ENCODE results near the gene INPP4A.

Gene INPP4A

DNA sequence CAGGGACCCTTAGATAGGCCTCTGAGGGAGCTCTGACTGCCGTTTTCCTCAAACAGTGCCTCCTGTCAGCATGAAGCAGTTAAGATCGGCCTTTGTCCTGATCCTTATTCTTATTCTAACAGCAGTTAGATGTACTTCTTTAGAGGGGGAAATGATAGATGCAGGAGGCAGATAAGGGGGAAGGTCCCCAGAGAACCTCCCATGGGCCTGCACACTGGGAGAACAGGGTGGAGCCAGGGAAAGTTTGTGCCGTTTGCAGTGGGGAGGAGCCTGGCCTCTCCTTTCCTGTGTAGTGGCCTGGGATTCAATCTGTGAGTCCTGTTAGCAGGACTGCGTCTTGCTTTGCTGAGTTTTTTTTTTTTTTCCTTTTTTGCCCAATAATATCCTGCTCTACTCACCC is 7.9 kb upstream of the INPP4A start:
- DNase-seq (ENCODE audit: low spot score) = no peak

DNA sequence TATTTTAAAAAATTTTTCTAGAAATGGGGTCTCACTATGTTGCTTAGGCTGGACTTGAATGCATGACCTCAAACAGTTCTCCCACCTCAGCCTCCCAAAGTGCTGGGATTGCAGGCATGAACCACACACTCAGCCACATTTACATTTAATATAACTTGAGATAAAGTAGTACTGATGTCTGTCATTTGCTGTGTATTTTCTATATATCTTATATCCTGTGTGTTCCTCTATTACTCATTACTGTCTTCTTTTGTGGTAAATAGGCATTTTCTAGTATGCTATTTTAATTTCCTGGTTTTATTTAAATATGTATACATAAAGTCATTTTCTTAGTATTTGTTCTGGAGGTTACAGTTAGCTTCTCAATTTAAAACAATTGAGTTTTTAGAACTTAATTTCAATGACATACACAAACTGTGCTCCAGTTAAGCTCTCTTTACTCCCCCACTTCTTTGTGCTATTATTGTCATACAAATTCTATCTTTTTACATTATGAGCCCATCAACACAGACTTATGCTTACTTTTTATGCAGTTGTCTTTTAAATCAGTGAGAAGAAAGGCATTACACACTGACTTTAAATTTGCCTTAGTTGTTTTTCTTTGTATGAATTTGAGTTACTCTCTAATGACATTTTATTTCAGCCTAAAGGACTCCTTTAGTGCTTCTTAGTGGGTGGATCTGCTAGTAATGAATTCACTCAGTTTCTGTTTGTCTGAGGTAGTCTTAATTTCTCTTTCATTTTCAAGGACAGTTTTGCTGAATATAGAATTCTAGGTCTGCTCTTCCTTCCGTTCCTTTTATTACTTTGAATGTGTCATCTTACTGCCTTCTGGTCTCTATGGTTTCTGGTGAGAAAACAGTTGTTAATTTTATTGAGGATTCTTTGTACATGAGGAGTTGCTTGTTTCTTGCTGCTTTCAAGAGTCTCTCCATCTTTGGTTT is 6.2 kb upstream of the INPP4A start:
- no peak for DNase-seq (ENCODE audit: low spot score)

DNA sequence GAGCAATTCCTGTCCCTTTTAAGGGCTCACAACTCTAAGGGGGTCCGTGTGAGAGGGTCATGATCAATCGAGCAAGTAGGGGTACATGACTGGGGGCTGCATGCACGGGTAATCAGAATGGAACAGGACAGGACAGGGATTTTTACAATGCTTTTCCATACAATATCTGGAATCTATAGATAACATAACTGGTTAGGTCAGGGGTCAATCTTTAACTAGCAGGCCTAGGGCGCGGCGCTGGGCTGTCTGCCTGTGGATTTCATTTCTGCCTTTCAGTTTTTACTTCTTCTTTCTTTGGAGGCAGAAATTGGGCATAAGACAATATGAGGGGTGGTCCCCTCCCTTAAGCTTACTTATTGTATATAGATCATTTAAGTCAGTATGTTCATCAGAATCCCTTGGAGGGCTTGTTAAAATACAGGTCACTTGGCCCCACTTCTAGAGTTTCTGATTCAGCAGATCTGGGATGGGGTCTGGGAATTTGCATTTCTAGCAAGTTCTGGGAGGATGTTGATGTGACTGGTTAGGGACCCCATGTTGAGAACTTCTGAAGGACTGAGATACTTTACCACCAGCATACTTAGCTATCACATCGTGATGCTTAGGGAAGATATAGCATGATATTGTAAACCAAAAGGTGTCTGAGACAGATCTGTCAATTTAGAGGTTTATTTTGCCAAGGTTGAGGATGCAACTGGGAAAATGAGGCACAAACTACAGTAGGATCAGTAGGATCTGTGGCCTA is 2.8 kb upstream of the INPP4A start:
- no peak for DNase-seq (ENCODE audit: low spot score)

DNA sequence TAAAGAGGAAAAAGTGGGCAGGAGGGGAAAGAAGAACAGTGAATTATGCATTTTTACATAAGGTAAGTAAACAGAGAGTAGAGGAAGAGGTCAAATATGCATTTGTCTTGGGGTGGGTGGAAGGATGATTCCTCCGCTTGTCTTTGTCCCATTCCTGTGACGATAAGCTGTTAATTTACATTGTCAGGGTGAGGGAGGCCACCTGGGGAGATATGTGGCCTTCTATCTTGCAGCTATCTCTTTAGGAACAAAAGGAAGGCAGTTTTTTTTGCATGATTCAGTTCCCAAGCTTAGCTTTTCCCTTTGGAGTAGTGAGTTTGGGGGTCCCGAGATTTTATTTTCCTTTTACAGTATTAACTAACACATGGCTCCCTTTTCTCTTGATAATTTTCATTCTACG is 2.2 kb upstream of the INPP4A start:
- no peak for DNase-seq (ENCODE audit: low spot score)

DNA sequence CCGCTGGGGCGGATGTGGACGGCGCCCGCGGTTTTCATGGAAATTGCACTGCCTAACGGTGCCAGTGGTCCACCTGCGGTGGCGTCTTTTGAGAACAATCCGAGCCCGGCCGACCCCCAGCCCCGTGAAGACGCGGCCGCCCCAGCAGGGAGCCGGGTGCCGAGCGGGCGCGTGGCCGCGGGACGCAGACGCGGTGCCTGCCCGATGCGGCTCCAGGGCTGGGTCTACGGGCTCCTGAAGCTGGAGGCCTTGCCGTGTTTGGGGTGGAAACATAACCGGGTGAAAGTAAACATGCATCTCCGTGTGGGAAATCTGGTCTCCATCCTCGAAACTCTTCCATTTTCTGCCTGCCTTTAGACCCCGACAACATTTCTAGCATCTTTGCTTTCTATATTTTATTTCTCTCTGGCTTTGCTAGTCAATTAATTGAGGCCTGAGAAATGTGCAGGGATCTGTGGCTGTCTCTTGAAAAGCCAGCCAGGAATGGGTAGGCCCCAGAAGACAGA is 572 bp downstream of the INPP4A start:
- DNase-seq (ENCODE audit: low spot score) = no peak

DNA sequence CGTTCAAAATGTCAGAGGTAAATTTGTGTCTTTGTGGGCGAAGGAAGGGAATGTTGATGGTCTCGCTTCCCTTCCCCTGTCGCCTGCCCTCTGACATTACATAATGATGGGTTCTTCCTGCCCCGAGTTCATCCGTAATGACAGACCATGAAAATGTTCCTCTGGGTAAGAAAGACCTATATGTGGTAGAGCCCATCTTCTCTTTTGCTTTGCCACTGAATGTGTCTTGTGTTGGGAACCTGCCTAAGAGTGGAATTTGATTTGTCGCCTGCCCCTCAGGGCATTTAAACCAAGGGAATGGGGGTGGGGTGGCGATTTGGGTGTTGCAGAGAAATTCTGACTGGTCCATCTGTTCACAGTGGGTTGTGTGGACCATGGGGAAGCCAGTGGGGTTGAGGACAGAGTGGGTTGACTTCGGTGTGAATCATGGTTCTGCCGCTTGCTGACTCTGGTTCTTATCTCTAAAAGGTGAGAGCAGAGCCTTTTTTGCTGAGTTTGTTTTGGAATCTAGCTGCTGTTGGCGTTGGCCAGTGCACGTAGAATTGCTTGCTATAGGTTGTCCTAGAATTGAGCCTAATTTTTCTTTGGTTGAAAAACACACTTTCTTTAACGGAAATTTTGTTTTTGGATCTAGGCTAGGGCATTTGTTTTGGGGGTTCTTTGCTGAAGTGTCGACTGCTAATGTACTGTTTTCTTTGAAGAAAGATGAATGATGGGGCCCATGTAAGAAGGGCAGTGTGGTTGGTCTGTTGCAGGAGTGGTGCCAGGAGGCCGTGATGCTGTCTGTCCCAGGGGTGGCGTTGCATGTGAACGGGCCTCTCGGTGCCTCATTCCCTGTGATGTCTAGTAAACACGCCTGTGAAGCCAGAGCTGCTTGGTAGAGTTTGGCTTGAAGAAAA is 1.3 kb downstream of the INPP4A start:
- no peak for DNase-seq (ENCODE audit: low spot score)

DNA sequence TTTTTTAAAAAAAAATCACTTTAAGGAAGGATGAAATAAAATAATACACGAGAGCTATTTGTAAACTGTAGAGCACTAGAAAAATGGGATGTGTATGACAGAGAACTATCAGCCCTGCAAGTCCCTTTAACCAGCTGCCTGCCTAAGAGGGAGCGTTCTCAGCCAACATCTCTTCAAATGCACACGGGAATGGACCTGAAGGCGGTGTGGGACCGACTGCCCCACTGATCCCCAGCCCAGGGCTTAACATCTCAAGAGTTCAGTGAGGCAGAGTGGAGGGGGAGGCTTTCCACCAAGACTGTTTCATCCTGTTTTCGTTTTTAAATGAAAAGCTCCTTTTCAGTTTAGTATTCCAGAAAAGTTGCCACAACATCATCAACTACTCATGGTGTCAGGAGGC is 2.2 kb downstream of the INPP4A start:
- DNase-seq (ENCODE audit: low spot score) = no peak

DNA sequence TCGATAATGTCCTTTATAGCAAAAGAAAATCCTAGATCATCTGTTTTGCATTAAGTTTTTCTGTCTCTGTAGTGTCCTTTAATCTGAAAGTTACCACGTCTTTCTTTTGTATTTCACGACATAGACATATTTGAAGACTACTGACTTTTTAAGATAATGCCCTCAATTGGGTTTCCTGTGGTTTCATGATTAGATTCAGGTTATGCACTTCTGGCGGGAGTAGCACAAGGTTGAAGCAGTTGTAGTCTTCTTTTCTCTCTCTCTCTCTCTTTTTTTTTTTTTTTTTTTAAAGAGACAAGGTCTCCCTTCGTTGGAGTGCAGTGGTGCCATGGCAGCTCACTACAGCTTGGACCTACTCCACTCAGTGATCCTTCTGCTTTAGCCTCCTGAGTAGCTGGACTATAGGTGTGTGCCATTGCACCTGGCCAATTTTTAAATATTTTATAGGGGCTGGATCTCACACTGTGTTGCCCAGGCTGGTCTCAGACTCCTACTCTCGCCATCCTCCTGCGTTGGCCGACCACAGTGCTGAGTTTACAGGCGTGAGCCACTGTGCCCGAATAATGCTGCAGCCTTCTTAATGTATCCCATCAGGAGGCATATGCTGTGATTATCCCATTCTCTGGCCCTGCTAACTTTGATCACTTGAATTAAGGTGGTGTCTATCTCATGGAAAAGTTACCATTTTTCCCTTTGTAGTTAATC is 3.9 kb downstream of the INPP4A start:
- DNase-seq (ENCODE audit: low spot score) = no peak

DNA sequence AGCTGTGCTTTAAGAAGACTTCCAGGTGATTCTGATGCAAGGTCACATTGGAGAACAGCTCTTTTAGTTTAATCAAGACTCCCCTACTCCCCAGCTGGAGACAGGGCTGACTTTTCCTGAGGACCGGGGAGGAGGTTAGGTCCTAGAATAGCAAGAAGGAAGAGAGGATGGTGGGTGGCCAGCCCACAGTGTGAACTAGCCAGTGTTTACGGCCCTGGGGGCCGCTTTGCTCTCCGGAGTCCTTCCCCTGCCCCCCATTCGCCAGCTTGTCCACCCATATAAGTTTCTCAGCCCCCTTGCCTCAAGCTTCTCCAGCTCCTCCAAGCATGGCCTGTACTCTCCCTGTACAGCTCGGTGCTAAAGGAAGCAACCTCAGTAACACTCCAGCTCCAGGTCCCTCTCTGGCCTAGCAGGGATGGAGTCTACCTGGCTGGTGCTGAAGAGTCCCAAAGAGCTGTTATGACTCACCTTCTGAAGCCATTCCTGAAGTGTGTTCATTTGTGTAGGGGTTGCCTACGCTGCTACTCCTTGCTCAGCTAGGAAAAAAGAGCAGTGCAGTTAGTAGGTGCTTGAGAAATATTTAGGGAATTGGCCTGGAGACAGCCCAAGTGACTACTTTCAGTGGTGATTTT is 7.9 kb downstream of the INPP4A start:
- no peak for DNase-seq (ENCODE audit: low spot score)

DNA sequence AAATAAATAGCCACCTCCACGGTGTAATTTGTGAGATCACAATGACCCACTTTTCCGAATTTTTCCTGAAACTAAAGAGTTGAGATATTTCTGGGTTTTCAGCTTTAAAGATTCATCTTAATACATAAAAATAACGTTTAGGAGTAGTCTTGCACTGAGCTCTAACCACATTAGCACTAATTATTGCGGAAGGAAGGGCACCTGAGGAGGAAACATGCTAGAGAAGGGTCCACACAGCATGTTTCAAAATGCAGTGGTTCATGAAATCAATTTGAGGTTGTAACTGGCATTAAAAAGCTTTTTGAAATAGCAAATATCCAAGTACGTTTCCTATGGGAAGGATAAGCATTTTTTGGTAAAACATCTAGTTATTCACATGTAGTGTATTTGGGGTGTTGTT is 8.4 kb downstream of the INPP4A start:
- DNase-seq (ENCODE audit: low spot score) = no peak

DNA sequence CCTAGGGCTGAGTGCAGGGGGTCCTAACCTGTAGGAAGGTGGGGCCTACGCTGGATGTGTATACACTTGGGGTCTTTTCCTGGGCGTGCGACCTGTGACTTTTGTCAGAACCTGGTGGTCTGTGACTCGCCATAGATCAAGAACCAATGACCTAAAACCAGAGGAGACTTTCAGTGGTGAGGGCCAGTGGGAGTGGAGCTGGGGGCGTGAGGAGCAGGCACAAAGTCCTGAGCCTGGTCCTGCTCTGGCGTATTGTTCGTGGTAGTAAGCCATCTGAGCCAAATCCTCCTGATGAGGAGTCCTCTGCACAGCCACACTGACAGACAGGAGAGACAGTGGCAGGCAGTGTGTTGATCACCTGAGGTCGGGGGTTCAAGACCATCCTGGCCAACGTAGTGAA is 8.9 kb downstream of the INPP4A start:
- DNase-seq (ENCODE audit: low spot score) = no peak

DNA sequence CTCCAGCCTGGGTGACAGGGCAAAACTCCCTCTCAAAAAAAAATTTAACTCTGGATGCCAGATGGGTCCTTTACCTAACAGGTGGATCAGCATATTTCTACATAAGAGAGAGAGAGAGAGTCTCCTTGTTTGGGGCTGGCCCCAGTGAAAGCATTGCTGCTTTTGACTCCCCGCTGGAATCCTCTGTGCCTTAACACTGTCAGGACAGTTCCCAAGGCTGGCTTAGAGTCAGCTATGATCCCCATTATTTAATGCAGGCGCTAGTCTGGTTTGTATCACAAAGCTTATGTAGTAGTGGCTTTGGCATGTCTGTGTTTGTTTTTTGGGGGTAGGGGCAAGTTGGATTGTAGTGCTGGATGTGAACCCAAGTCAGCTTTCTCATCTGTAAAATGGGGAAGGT is 9.4 kb downstream of the INPP4A start:
- no peak for DNase-seq (ENCODE audit: low spot score)

DNA sequence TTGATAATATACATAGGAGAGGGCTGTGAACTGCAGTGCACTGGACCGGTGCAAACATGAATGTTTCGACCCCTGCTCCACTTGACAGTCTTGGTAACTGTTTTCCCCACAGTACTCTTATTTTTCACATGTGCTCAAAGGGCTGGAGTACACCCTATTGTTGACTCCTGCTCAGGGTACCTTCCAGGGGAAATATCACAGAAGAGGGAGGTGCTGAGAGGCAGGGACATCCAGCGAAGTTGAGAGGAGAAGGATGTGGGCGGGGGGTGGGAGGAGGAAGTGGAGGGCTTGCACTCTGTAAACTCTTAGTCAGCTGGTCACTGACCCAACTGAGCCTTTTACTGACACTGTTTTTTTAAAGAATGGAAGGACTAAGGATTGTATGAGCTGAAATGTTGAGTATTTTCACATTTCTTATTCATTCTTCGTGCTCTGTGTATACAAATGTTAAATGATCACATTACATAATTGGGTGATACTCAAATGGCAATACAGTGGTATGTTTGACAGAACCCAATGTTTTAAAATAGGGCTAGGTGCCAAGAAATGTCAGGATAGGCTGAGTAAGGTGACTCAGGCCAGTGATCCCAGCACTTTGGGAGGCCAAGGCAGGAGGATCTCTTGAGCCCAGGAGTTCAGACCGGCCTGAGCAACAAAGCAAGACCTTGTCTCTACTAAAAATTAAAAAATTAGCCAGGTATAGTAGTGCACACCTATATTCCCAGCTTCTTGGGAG is 10.0 kb downstream of the INPP4A start:
- no peak for DNase-seq (ENCODE audit: low spot score)

DNA sequence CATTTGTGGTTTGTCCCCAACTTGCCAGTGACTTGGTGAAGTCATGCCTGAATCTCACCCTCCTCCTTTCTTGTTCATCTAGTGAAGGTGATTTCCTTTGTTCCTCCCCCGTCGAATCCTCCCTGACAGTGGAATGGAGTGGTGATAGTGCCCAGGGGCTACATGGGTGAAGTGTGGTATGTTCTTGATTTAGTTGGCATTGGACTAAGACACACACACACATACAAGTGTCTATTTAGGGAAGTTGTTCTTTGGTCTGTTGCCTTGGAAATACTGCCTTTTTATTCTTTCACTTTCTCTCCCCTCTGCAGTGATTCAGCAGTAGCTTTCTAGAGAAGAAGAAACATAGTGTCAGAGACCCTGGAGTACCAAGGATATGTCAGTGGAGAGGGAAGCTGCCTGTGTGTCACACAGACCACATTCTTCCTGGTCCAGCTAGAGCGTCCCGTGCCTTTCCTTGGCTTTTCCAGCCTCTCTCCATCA is 10.9 kb downstream of the INPP4A start:
- DNase-seq (ENCODE audit: low spot score) = no peak

DNA sequence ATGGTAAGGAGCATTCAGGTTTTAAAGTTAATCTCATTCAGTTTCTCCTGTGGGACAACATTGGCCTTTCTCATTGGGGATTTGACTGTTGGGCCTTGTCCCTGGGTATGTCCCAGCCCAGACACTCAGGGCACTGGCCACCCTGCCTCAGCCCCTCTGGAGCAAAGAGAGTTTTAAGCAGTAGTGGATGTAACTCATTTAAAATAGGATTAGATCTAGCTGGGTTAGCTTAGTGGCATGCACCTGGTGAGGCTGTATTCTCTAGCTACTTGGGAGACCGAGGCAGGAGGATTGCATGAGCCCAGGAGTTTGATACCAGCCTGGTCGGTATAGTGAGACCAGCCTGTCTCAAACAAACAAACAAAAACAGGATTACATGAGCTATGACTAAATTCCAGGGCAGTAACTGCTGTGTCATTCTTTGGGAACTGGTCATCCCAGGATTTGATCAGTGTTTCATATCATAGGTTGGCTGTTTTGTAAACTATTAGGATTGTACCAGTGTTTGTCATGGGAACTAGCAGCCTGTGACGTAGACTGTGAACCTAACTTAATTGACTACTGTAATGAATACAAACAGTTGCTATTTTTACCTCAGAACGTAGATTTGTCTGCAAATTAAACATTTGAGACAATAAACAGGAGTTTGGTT is 12.5 kb downstream of the INPP4A start:
- DNase-seq (ENCODE audit: low spot score) = no peak

DNA sequence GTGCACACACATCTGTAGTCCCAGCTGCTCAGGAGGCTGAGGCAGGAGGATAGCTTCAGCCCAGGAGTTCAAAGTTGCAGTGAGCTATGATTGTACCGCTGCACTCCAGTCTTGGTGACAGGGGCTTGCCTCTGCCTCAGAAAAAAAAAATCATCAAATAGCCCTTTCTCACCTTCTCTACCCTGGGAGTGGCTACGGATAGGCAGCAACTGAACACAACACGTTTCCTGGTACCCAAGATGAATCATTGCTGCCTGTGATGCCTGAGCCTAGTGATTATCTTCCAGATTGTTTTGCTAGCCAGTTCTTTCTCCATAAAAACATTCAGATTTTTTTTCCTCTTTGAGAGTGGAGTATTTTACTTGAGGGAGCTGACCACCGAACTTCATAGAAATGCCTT is 13.5 kb downstream of the INPP4A start:
- DNase-seq (ENCODE audit: low spot score) = no peak

DNA sequence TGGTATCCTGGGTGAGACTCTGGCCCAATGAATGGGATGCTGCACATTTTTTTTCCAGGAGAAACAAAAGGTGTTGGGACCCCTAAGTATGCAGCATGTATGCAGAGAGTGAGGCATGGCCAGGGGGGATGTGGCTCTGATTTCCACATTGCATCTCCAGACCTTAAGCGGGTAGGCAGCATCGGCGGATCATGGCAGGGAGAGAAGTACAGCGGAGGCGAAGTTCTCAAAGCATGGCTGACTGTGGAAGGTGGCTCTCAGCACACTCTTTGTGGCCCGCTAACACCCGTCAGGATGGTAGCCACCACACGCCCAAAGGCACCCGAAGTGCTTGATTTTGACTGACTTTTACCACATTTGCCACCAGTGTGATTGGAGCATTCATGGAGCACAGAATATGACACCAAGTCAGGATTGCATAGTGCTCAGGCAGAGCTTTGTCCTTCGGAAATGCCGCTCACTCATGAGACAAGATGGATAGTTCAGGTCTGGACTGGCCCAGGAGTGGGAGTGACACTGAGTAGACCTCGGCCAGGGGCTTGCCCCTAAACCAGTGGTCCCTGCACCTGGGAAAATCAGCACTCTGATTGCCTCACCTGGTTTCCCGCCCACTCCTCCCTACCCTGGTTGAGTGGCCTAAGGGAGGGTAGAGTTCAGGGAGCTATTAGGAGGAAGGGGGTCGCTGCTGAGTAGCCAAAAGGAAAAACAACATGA is 14.2 kb downstream of the INPP4A start:
- peak; percentile 32 for DNase-seq (ENCODE audit: low spot score)

DNA sequence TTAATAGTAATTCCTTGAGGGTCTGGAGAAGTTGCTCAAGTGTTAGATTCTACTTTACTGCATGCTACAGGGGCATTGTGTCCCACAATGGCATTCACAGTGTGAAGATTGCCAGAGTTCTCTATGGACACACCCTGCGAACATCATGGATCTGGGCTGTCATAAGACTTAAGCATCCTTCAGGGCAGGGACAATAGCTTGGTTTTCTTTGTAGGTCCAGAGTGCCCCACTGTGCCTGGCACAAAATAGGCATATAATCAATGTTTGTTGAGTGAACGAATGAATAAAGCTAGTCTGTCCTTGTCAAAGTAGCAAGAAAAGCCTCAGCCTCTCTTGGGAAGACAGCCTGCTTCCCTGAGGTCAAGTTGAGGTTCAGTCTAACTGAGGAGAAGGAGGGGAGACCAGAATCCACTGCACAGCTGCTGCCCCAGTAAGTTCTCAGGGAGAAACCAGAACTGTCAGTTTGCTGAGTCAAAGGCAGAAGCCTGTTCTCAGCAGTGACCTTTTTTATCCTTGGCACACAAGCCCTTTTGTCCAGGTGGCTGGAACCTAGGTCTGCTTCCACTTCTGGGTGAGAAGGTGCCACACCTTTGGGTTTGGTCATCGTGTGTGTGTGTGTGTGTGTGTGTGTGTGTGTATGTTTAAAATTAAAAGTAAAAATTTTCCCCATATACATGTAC is 15.0 kb downstream of the INPP4A start:
- DNase-seq (ENCODE audit: low spot score) = peak; percentile 11

Measured in ecto neural progenitor cell (in vitro differentiated cells).